ENCODE measurements around the gene TMSB15B. TPM values are rescaled to one million over a fixed set of nuclear protein-coding genes. Genes with fewer than 3 reads are reported as not detected.
"Not testable (repeated sequence)": the region's sequence is repeated elsewhere in the genome, so short reads cannot be mapped to it uniquely, and the experiment has no call there.

TMSB15B gene
- total RNA-seq = 13.9 and 32.8 TPM in 2 replicates

DNA sequence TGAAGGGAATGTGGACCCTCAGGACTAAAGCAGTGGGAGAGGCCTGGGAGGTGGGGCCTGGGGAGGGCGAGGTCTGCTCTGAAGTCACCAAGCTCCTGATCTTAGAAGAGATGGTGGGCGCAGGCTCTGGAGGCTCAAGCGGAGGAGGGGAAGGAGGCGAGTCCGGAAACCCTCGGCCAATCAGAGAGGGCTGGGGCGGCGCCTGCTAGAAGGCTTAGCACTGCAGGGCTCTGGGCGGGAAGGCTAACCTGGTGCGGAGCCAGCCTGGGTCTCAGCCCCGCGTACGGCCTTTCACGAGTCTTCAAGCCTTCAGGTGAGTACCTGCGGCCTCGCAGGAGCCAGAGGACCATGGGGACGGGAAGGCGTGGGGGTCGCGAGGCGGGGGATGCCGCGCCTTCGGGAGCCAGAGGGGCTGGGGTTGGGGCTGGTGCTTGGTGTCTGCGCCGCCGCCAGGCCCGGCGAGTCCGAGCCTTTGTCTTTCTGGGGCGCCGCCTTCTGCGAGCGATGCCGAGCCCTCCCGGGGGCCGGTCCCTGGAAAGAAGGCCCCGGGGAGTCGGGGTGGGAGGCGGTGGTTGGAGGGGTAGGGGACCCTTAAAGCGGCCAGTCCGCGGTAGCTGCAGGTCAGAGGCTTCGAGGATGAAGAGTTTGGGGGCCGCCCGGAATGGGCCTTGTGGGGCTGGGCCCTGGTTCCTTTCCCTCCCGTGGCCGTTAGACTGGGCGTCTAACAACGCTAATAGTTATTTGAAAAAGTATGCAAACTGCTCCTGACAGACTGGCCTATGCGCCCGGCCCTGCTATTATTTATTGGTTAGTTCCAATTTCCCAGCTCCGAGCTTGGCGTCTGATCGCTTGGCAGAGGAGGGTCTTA is at the start of gene TMSB15B:
Gene TMSB15B, plus strand, starts transcription at position 217 of the 868 bp plus-strand sequence.
- not testable (repeated sequence) for DNase-seq (ENCODE audit: low read depth); H3K4me3 ChIP-seq (ENCODE audit: low read depth, low read length)

DNA sequence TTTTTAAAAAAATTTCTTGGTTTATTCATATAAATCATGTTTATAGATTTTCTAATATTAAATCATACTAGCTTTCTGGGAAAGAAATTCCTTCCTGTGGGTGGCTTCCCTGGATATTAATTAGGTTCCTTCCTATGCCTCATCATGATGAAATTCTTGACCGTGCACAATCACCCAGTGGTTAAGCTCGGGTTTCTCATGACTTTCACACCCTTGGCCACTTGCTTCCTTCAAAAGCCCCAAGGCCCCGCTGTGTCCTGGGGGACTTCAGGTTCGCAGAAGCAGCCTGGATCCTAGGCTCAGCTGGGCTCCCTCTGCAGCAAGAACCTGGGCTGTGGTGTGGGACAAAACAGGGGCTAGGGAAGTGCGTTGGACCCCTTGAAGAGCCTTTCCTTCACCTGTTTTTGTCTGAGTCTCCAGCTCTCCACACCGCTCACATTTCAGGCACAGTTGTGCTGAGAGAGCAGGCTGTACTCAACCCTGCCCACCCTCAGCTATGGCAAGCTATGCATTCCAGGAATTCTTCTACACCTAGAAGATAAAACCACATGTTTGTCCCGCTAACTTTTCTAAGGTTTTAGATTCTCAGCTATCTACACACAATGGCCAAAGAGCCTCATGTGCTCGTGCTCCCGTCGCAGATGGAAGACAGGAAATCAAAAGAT is 48.9 kb upstream of the TMSB15B start:
- TF ChIP-seq, protein P1, sequence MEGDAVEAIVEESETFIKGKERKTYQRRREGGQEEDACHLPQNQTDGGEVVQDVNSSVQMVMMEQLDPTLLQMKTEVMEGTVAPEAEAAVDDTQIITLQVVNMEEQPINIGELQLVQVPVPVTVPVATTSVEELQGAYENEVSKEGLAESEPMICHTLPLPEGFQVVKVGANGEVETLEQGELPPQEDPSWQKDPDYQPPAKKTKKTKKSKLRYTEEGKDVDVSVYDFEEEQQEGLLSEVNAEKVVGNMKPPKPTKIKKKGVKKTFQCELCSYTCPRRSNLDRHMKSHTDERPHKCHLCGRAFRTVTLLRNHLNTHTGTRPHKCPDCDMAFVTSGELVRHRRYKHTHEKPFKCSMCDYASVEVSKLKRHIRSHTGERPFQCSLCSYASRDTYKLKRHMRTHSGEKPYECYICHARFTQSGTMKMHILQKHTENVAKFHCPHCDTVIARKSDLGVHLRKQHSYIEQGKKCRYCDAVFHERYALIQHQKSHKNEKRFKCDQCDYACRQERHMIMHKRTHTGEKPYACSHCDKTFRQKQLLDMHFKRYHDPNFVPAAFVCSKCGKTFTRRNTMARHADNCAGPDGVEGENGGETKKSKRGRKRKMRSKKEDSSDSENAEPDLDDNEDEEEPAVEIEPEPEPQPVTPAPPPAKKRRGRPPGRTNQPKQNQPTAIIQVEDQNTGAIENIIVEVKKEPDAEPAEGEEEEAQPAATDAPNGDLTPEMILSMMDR (conservative IDR thresholded peaks at IDR 0.05; ENCODE audit: low read depth, low read length) = no peak
- no peak for DNase-seq (ENCODE audit: low read depth)
- no peak overlapping the region for H3K4me3 ChIP-seq (ENCODE audit: low read depth, low read length)

DNA sequence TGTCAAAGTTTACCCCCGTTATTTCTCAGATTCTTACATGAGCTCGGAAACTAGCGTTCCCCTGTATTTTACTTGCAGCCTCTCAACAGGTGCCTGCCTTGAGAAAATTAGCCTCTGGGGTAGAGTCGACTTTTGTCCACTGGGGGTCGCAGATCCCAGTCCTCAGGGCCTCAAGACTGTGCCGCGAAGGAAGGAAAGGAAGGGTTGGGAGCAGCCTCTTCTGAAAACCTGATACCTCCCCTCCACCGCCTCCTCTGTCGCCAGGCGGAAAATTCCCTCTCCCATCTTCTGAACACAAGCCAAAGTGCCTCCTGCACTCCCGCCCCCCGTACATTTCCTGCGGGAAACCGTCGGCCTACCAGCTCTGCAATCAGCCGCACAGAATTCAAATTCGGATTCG is 44.4 kb upstream of the TMSB15B start:
- DNase-seq (ENCODE audit: low read depth) = no peak
- TF ChIP-seq, protein P1 (conservative IDR thresholded peaks at IDR 0.05; ENCODE audit: low read depth, low read length) = peak; percentile 58
- H3K4me3 ChIP-seq (ENCODE audit: low read depth, low read length) = peak overlapping the region; percentile 67

DNA sequence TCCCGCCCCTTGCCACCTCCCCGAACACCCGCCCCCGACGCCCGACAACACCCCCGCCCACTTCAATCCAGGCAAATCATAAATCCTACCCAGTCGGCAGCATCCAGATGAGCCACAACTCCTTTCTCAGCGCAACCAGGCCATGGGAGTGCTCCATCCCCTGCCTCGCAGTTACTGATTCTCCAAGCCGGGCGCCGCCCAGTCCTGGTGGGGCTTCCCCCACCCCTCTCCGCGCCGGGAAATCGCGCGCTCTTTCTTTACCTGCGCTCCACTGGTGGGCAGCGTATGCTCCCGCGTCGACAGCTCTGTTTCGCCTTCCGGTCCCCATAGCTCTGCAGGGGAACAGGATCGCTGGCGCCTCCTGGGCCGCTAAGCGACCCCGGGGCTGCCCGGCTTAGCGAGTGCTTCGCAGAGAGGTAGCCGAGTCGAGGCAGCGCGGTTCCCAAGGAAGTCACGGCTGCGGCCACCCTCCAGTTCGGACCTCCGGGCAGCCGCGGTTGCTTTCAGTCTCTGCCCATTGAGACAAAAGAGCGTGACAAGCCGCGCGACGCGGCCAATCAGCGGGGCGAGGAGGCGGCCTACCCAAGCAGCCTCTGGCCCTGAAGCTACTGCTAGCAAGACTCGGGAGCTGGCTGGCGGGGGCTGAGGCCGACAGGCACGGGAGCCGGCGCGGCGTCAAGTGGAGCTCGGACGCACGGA is 43.7 kb upstream of the TMSB15B start:
- TF ChIP-seq, protein P1 (conservative IDR thresholded peaks at IDR 0.05; ENCODE audit: low read depth, low read length) = no peak
- peak overlapping the region; percentile 67 for H3K4me3 ChIP-seq (ENCODE audit: low read depth, low read length)
- DNase-seq (ENCODE audit: low read depth) = no peak

DNA sequence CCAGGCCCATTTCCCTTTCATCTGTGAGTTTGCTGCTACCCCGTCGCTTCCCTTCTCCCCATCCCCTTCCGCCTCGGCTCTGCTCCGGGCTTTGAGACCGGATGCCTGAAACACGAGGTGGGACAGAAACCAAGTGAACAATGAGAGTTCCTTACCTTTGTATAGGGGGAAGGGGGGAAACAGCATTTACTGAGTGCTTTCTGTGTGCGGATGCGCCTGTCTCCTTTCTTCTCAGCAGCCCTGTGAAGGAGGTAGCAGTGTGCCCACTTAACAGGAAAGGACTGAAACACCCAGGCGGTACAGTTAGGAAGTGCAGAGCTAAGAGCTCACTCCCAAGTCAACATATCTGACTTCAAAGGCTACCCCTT is 43.2 kb upstream of the TMSB15B start:
- DNase-seq (ENCODE audit: low read depth) = no peak
- TF ChIP-seq, protein P1 (conservative IDR thresholded peaks at IDR 0.05; ENCODE audit: low read depth, low read length) = peak; percentile 41
- peak overlapping the region; percentile 67 for H3K4me3 ChIP-seq (ENCODE audit: low read depth, low read length)

DNA sequence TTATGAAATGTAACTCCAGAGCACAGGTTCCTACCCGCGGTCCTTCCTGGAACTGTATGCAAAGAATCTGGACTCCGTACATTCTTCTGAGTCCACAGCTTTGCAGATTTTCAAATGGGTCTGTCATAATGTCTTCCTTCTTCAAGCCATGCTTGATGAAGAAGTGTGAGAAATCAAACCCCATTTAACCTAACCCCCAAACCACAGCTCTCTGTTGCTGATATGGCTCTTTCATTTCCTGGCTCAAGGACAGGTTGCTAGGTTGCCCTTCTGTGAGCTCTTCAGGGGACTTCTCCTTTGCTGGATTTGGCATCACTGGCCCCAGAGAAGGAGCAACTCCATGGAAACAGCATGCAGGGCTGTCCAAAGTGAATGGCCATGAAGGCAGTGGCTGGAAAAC is 41.9 kb upstream of the TMSB15B start:
- not testable (repeated sequence) for DNase-seq (ENCODE audit: low read depth)

DNA sequence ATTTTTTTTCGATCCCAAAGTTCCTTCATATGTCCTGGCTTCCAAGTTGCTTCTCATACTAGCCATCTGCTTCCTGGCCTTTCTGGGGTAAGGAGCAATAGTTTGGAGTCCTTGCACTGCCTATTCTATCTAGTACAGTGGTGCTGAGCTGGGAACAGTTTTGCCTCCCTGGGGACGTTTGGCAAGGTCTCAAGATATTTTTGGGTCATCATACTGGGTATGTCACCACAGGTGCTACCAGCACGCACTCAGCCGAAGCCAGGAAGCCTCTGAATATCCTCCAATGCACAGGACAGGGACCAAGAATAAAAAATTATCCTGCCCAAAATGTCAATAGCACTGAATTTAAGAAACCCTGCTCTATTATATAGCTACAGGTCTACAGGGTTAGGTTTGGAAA is 35.4 kb upstream of the TMSB15B start:
- no peak overlapping the region for H3K4me3 ChIP-seq (ENCODE audit: low read depth, low read length)
- no peak for DNase-seq (ENCODE audit: low read depth)
- TF ChIP-seq, protein P1 (conservative IDR thresholded peaks at IDR 0.05; ENCODE audit: low read depth, low read length) = no peak

More for the DNA sequence above, 41.9 kb upstream of the TMSB15B start:
- not testable (repeated sequence) for H3K4me3 ChIP-seq (ENCODE audit: low read depth, low read length)

Measured in epithelial cell of proximal tubule (primary cell).